B cell (primary cell): Measurements from ENCODE around the gene SAG.

Experiments used
- CTCF ChIP-seq: fragments of 200-600 bp; IDR thresholded peaks from one replicate; pipeline ENCODE4 v1.8.0; 2022; ENCODE audit warnings: antibody characterized with exemption, mild to moderate bottlenecking
- EZH2 ChIP-seq: IDR thresholded peaks from 2 replicates; pipeline ENCODE4 v1.6.1; 2012; ENCODE audit warnings: borderline replicate concordance, low read depth, mild to moderate bottlenecking, moderate library complexity, low read length; ENCODE audit not compliant: insufficient read depth, poor library complexity, severe bottlenecking

GRCh38 chr2:233262562-233262961, 45.1 kb upstream of the SAG start:
- TF ChIP-seq CTCF (no peak), EZH2 (no peak)
